Keratinocyte (primary cell): ENCODE measurements around the gene CDON. TPM values are rescaled to one million over a fixed set of nuclear protein-coding genes. Genes with fewer than 3 reads are reported as not detected.

ENCODE experiments used
- DNase-seq: peaks from one replicate; pipeline ENCODE4 v3.0.0-alpha.2; 2011; ENCODE audit warnings: low read depth, missing footprints, low spot score
- FAIRE-seq: peaks from 2 replicates; lab custom pipeline; 2011; peaks lifted over from hg19 to GRCh38; lab: Jason Lieb, UNC
- H2AFZ ChIP-seq: 2 replicates; pipeline ENCODE4 v1.6.0; 2012; ENCODE audit warnings: low read length, control low read depth, inconsistent platforms; ENCODE audit not compliant: control insufficient read depth
- H3K27ac ChIP-seq: 2 replicates; pipeline ENCODE4 v1.5.1; 2011; ENCODE audit warnings: low read length; ENCODE audit not compliant: control insufficient read depth, insufficient read depth
- H3K27me3 ChIP-seq: 3 replicates; pipeline ENCODE4 v1.6.0; 2011; ENCODE audit warnings: low read length; ENCODE audit not compliant: control insufficient read depth, insufficient read depth; ENCODE audit errors: extremely low read depth
- H3K36me3 ChIP-seq, 2 experiments: 2 replicates in 1 of 2; 3 replicates in 1 of 2; pipeline ENCODE4 v1.5.1; 2011; ENCODE audit warnings: low read length in 2 of 2, mild to moderate bottlenecking in 1 of 2; ENCODE audit not compliant: control insufficient read depth in 2 of 2, insufficient read depth in 2 of 2; ENCODE audit errors: extremely low read depth in 1 of 2
- H3K4me1 ChIP-seq: 3 replicates; pipeline ENCODE4 v1.5.1; 2011; ENCODE audit warnings: low read length; ENCODE audit not compliant: control insufficient read depth, insufficient read depth; ENCODE audit errors: extremely low read depth
- H3K4me2 ChIP-seq: 3 replicates; pipeline ENCODE4 v1.6.0; 2011; ENCODE audit warnings: low read depth, low read length; ENCODE audit not compliant: control insufficient read depth, insufficient read depth; ENCODE audit errors: extremely low read depth
- H3K4me3 ChIP-seq, 3 experiments: fragments of 200-600 bp in 1 of 3; sonication (generic) in 1 of 3; 2 replicates in 2 of 3; 3 replicates in 1 of 3; pipeline ENCODE4 v1.5.1; 2011 to 2016; ENCODE audit warnings: low read length in 3 of 3, mild to moderate bottlenecking in 3 of 3, control low read depth in 2 of 3, inconsistent platforms in 1 of 3, low read depth in 1 of 3, mixed read lengths in 1 of 3, mixed run types in 1 of 3, moderate library complexity in 1 of 3; ENCODE audit not compliant: control insufficient read depth in 2 of 3, insufficient read depth in 2 of 3; ENCODE audit errors: extremely low read depth in 1 of 3
- H3K79me2 ChIP-seq: 2 replicates; pipeline ENCODE4 v1.6.0; 2012; ENCODE audit warnings: low read length; ENCODE audit not compliant: control insufficient read depth, insufficient read depth
- H3K9ac ChIP-seq: 3 replicates; pipeline ENCODE4 v1.6.0; 2011; ENCODE audit warnings: low read length; ENCODE audit not compliant: control insufficient read depth, insufficient read depth; ENCODE audit errors: extremely low read depth
- H3K9me1 ChIP-seq: 3 replicates; pipeline ENCODE4 v1.6.0; 2011; ENCODE audit warnings: low read length; ENCODE audit not compliant: control insufficient read depth, insufficient read depth; ENCODE audit errors: extremely low read depth
- H3K9me3 ChIP-seq: 2 replicates; pipeline ENCODE4 v1.5.1; 2012; ENCODE audit warnings: low read depth, low read length; ENCODE audit not compliant: control insufficient read depth
- H4K20me1 ChIP-seq: 3 replicates; pipeline ENCODE4 v1.6.0; 2011; ENCODE audit warnings: low read length; ENCODE audit not compliant: control insufficient read depth, insufficient read depth; ENCODE audit errors: extremely low read depth
- CTCF ChIP-seq, 3 experiments: IDR thresholded peaks in 1 of 3; conservative IDR thresholded peaks in 1 of 3; optimal IDR thresholded peaks in 1 of 3; 2 replicates in 2 of 3; 3 replicates in 1 of 3; pipeline versions ENCODE3 to v1.5.1; 2011; ENCODE audit warnings: low read length in 3 of 3, mild to moderate bottlenecking in 3 of 3, moderate library complexity in 2 of 3, control low read depth in 1 of 3, inconsistent platforms in 1 of 3; ENCODE audit not compliant: insufficient read depth in 2 of 3; ENCODE audit errors: extremely low read depth in 1 of 3
- EZH2 ChIP-seq: IDR thresholded peaks from one replicate; pipeline ENCODE4 v1.6.1; 2012; ENCODE audit warnings: inconsistent platforms, mild to moderate bottlenecking, low read length, moderate library complexity
- dilution Hi-C: fragments of 300-500 bp; cut with MboI; formaldehyde crosslinking; loops from one replicate; pipeline ENCODE4 v1.7.0; 2020; ENCODE audit warnings: low sequenced_read_pairs; ENCODE audit not compliant: extremely low pct_ligation_motif_present
- polyA plus RNA-seq, 5 experiments: library from polyadenylated mRNA; depleted of rRNA in 3 of 5; stranded (reverse) in 3 of 5; stranded (forward) in 1 of 5; unstranded in 1 of 5; fragments of >200 nt; gene quantifications; 1 replicate in 1 of 5; 2 replicates in 3 of 5; 3 replicates in 1 of 5; pipeline versions ENCODE4 v1.2.1 to v1.2.3, GENCODE V29; 2011 to 2012; ENCODE audit warnings: missing spikeins in 2 of 5, low read depth in 1 of 5, low replicate concordance in 1 of 5

The CDON gene
- polyA plus RNA-seq, 1 donor (not counting 4 experiments of a cell fraction or from before 2014, with no cell fraction given): 1.0 TPM

GRCh38 chr11:125935056-125935455 is 127.6 kb downstream of the CDON start:
- H3K4me2 ChIP-seq: no peak overlapping the region
- H3K4me1 ChIP-seq: no peaks in the 10 kb centered on the region
- H3K36me3 ChIP-seq: no peaks in the 10 kb centered on the region
- no peak overlapping the region for H3K9ac ChIP-seq
- no peaks in the 10 kb centered on the region for H4K20me1 ChIP-seq
- H3K9me1 ChIP-seq: no peaks in the 10 kb centered on the region
- H2AFZ ChIP-seq: no peak overlapping the region
- no peak overlapping the region for H3K27ac ChIP-seq
- FAIRE-seq (no peak), DNase-seq (no peak)
- dilution Hi-C loops: loop anchor here (25.0 kb wide), 1 partner anchor 277 kb away; the partner anchor contains the start of genes FAM118B and RPUSD4
- no peaks in the 10 kb centered on the region for H3K79me2 ChIP-seq
- H3K9me3 ChIP-seq: no peaks in the 10 kb centered on the region
- no peak overlapping the region for H3K4me3 ChIP-seq
- peaks cover 23% of the 10 kb centered on the region for H3K27me3 ChIP-seq
- TF ChIP-seq EZH2 (no peak), CTCF (optimal IDR thresholded peaks at IDR 0.05 in 1 of 3, IDR thresholded peaks at IDR 0.05 in 1 of 3, conservative IDR thresholded peaks at IDR 0.05 in 1 of 3; ENCODE audit: extremely low read depth in 1 of 3, insufficient read depth in 2 of 3, low read length in 3 of 3) (peak in 1 of 3 experiments; percentile 27)

- no peaks in the 10 kb centered on the region for H3K79me2 ChIP-seq
- dilution Hi-C loops: loop anchor here (25.0 kb wide), 1 partner anchor 278 kb away; the partner anchor contains the start of genes FAM118B and RPUSD4
- no peaks in the 10 kb centered on the region for H3K9me3 ChIP-seq
- H3K4me2 ChIP-seq: no peak overlapping the region
- H3K4me1 ChIP-seq: no peaks in the 10 kb centered on the region
- TF ChIP-seq CTCF (optimal IDR thresholded peaks at IDR 0.05 in 1 of 3, IDR thresholded peaks at IDR 0.05 in 1 of 3, conservative IDR thresholded peaks at IDR 0.05 in 1 of 3; ENCODE audit: extremely low read depth in 1 of 3, insufficient read depth in 2 of 3, low read length in 3 of 3) (no peak), EZH2 (no peak)
- no peaks in the 10 kb centered on the region for H3K9me1 ChIP-seq
- FAIRE-seq (no peak), DNase-seq (no peak)
- H3K4me3 ChIP-seq: no peak overlapping the region
- H3K9ac ChIP-seq: no peak overlapping the region
- peaks cover 29% of the 10 kb centered on the region for H3K27me3 ChIP-seq
- H2AFZ ChIP-seq: no peak overlapping the region
- H4K20me1 ChIP-seq: no peaks in the 10 kb centered on the region
- H3K36me3 ChIP-seq: no peaks in the 10 kb centered on the region
- no peak overlapping the region for H3K27ac ChIP-seq
Observed at GRCh38 chr11:125934473-125934872, 128.2 kb downstream of the CDON start.
